Brain microvascular endothelial cell (primary cell): ENCODE results near the gene FBXO5.
"Not testable (repeated sequence)": the region's sequence is repeated elsewhere in the genome, so short reads cannot be mapped to it uniquely, and the experiment has no call there.

Experiments
- DNase-seq: peaks from one replicate; pipeline ENCODE4 v3.0.0-alpha.2; 2020
- H3K27ac ChIP-seq: fragments of 250-450 bp; sonication (Bioruptor Pico); 2 replicates; pipeline ENCODE4 v1.5.1; 2020; ENCODE audit warnings: mild to moderate bottlenecking, moderate library complexity
- H3K27me3 ChIP-seq: fragments of 250-450 bp; sonication (Bioruptor Pico); replicated peaks from 2 replicates; pipeline ENCODE4 v1.5.1; 2020; ENCODE audit warnings: mild to moderate bottlenecking
- H3K36me3 ChIP-seq: fragments of 250-450 bp; sonication (Bioruptor Pico); replicated peaks from 2 replicates; pipeline ENCODE4 v1.5.1; 2020; ENCODE audit warnings: mild to moderate bottlenecking
- H3K4me3 ChIP-seq: 2 replicates; pipeline ENCODE4 v1.5.1; 2011; ENCODE audit warnings: low read depth, mild to moderate bottlenecking, control low read depth, low read length, moderate library complexity
- in situ Hi-C: cut with HindIII; loops from 2 replicates; pipeline ENCODE4 v1.10.0; 2017; ENCODE audit warnings: low sequenced_read_pairs, low pct_ligation_motif_present
- TF ChIP-seq, protein P1 (sequence below): IDR thresholded peaks from 2 replicates; pipeline ENCODE4 v1.5.1; 2011; ENCODE audit warnings: low read depth, mild to moderate bottlenecking, moderate library complexity, low read length, control low read depth, inconsistent platforms; ENCODE audit errors: missing control alignments

Gene FBXO5

DNA sequence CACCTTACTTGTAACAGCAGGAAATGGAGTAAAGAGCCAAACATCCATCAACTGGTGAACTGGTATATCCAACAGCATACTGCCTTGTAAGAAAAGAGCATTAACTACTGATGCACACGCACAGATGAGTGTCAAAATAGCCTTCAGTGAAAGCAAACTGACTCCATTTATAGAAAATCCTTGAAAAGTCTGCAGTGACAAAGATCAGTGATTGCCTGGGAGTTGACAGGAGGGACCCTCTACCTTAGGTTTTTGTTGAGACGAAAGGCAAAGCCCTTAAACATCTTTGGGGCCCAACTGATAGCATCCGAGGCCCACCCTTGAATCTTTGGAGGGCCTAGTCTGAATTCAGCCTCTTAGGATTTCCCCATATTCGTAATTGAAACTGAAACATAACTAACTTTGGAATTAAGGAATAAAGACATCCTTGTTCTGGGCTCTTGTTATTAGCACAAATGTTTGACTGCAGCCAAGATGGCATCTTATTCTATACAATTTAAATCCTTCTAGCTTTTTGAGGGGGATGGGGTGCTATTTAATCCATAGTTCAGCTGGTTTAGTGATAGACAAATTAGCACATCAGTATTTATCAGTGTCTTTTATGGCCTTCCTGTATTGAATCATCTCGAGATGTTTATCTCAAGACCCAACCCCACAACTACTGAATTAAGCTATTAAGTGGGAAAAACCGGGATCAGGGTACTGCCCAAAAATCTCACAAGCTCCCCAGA lies 13.0 kb downstream of the FBXO5 start:
- peaks cover 13% of the 10 kb centered on the region for H3K36me3 ChIP-seq
- no peak overlapping the region for H3K4me3 ChIP-seq
- in situ Hi-C loops, result no loop called here
- TF ChIP-seq, protein P1, sequence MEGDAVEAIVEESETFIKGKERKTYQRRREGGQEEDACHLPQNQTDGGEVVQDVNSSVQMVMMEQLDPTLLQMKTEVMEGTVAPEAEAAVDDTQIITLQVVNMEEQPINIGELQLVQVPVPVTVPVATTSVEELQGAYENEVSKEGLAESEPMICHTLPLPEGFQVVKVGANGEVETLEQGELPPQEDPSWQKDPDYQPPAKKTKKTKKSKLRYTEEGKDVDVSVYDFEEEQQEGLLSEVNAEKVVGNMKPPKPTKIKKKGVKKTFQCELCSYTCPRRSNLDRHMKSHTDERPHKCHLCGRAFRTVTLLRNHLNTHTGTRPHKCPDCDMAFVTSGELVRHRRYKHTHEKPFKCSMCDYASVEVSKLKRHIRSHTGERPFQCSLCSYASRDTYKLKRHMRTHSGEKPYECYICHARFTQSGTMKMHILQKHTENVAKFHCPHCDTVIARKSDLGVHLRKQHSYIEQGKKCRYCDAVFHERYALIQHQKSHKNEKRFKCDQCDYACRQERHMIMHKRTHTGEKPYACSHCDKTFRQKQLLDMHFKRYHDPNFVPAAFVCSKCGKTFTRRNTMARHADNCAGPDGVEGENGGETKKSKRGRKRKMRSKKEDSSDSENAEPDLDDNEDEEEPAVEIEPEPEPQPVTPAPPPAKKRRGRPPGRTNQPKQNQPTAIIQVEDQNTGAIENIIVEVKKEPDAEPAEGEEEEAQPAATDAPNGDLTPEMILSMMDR, result no peak
- no peak for DNase-seq
- H3K27ac ChIP-seq, result no peak overlapping the region
- H3K27me3 ChIP-seq, result no peaks in the 10 kb centered on the region

DNA sequence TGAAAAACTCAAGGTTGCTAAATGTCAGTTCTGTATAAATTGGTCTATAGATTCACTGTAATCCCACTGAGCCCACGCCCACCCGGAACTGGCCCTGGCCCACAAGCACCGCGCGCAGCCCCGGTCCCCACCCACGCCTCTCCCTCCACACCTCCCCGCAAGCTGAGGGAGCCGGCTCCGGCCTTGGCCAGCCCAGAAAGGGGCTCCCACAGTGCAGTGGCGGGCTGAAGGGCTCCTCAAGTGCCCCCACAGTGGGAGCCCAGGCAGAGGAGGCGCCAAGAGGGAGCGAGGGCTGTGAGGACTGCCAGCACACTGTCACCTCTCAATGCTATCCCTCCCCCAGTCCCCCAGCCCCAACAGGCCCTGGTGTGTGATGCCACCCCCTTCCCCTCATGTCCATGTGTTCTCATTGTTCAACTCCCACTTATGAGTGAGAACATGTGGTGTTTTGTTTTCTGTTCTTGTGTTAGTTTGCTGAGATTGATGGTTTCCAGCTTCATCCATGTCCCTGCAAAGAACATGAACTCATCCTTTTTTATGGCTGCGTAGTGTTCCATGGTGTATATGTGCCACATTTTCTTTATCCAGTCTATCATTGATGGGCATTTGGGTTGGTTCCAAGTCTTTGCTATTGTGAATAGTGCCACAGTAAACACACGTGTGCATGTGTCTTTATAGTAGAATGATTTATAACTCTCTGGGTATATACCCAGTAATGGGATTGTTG lies 16.5 kb downstream of the FBXO5 start:
- H3K27ac ChIP-seq, DNase-seq, H3K36me3 ChIP-seq, H3K4me3 ChIP-seq, H3K27me3 ChIP-seq, in situ Hi-C loops: not testable (repeated sequence)

DNA sequence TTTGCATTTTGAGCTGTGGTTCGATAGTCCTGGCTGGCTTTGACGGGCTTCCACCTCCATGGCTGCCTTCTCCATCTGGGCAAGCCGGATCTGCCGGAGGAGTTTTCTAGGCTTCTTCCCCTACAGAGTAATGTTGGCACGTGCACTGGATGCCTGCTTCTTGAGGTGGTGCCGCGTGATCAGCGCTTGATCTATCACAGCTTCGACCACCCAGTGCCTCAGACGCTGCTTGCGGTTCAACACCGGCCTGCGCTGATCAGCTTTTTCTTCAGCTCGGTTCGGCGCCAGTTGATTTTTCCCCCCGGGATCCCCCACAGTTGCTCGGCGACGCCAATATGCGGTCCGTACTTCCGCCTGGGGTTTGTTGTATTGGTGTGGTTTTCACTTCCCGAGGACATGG lies 23.5 kb downstream of the FBXO5 start:
- DNase-seq, result no peak
- Histone ChIP-seq H3K27ac (no peak overlapping the region), H3K4me3 (no peak overlapping the region), H3K36me3 (no peaks in the 10 kb centered on the region), H3K27me3 (no peaks in the 10 kb centered on the region)
- in situ Hi-C loops, result no loop called here
- TF ChIP-seq, protein P1, result no peak

DNA sequence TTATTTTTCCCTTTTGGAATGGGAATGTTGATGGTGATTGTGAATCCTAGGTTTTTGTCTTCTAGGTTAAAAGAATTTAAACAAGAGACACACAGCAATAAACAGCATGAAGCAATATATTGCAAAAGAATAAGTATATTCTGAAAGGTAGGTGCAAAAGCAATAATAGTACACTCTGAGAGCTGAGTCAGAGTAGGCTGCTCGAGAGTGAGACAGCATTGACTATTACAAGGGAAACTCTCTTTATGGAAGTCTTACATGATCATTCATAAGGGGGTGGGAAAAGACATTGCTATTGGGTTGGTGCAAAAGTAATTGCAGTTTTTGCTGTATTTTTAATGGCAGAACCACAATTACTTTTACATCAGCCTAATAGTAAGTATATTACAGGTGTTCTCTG lies 25.0 kb downstream of the FBXO5 start:
- in situ Hi-C loops, result no loop called here
- no peak for DNase-seq
- TF ChIP-seq, protein P1, result no peak

DNA sequence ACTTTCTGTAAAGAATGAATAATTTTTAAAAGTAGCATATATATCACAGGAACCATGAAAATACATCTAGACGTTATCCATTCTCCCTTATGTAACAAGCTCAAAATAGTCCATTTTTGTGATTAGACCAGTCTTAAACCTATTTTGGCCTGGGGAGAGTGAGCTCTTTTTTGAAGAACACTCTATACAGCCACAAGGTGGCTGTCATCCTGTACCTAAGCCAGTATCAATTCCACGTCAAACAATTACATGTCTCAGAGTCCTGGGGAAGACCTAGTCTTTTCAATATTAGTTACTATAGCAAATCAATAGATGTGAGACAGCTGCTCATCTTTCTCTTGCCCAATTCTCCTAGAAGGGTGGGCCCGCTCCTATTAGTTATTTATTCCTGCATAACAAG lies 28.4 kb downstream of the FBXO5 start:
- H3K27ac ChIP-seq, result no peak overlapping the region
- H3K4me3 ChIP-seq, result no peak overlapping the region
- no peaks in the 10 kb centered on the region for H3K36me3 ChIP-seq
- in situ Hi-C loops, result no loop called here
- no peaks in the 10 kb centered on the region for H3K27me3 ChIP-seq
- TF ChIP-seq, protein P1, result peak; percentile 25
- no peak for DNase-seq

More for the DNA sequence above, 25.0 kb downstream of the FBXO5 start:
- Histone ChIP-seq H3K27ac (no peak overlapping the region), H3K27me3 (no peaks in the 10 kb centered on the region), H3K4me3 (no peak overlapping the region), H3K36me3 (no peaks in the 10 kb centered on the region)

DNA sequence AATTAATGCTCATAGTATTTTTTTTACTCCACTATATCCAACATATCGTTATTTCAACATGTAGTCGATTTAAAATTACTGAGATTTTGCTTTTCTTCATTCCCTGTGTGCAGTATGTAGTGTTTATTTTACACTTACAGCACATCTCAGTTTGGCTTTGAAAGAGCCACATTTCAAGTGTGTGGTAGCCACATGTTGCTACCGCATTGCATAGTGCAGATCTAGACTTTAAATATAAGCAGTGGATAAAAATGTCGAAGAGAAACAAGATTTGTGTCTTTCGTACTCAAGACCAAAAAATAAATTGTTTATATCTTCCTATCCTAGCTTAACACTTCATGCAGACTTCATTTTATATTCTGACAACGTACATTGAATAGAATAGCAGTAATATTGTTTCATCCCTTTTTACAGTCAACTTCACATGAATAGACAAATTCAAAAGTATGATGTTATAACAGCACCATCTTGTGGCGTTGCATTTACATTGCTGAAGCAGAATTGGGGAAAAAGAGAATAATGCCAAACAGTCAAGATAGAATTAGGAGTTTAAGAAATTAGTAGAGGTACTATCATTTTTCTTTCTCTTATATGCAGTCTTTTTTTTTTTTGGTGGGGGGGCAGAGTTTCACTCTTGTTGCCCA lies 29.9 kb downstream of the FBXO5 start:
- TF ChIP-seq, protein P1, result peak; percentile 54
- Histone ChIP-seq H3K36me3 (no peaks in the 10 kb centered on the region), H3K27me3 (no peaks in the 10 kb centered on the region), H3K4me3 (no peak overlapping the region), H3K27ac (no peak overlapping the region)
- in situ Hi-C loops, result no loop called here
- DNase-seq, result peak; percentile 24
